GM20431 (cell line): Measurements from ENCODE around the gene SLC17A2.

ENCODE experiments used
- in situ Hi-C: fragments of 300-500 bp; cut with MseI, MboI; formaldehyde crosslinking; loops from one replicate; pipeline ENCODE4 v1.15.0; 2020; ENCODE audit warnings: low sequenced_read_pairs; ENCODE audit not compliant: unreplicated experiment

The SLC17A2 gene, protein sequence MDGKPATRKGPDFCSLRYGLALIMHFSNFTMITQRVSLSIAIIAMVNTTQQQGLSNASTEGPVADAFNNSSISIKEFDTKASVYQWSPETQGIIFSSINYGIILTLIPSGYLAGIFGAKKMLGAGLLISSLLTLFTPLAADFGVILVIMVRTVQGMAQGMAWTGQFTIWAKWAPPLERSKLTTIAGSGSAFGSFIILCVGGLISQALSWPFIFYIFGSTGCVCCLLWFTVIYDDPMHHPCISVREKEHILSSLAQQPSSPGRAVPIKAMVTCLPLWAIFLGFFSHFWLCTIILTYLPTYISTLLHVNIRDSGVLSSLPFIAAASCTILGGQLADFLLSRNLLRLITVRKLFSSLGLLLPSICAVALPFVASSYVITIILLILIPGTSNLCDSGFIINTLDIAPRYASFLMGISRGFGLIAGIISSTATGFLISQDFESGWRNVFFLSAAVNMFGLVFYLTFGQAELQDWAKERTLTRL

DNA sequence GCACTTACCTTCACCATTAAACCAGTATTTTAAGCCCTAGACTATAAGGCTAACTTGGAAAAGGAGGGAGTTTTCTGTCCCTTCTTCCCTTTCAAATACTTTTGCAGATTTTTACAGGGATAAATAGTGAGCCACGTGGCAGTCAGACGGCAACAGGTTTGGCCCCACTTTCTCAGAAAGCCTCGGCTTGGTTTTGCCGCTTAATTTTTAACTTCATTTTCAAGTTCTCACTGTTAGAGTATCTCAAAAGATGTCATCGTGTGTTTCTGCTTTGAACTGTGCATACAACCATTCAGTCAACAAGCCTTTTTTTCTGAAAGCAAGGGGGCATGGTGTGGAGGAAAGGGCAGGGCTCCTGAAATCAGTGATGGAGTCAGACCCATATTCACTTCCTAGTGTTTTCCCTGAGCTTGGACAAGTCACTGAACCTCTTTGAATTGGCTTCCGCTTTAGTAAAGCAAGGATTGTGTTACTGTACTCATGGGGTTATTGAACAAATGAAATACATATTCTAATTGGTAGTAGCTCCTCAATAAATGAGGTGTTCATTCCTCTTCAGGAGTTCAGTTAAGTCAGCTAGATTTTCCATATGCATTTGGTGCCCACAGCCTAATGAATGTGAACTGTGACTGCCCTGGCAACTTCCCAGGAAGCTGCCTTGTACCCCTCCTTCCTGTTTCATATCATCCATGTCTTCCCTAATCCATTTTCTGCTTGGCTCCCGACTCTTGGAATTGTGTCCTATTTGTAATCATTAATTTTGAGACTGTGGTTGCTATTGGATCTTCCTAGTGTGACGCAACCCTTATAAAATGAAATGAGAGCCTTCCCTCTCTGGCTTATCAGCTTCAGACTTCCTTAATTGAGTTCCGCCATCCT is at the start of gene SLC17A2:
Gene SLC17A2, minus strand, starts transcription at position 160 of the 879 bp plus-strand sequence. CDS start 4,895 bp downstream, outside the sequence.
- in situ Hi-C loops, result no loop called here

DNA sequence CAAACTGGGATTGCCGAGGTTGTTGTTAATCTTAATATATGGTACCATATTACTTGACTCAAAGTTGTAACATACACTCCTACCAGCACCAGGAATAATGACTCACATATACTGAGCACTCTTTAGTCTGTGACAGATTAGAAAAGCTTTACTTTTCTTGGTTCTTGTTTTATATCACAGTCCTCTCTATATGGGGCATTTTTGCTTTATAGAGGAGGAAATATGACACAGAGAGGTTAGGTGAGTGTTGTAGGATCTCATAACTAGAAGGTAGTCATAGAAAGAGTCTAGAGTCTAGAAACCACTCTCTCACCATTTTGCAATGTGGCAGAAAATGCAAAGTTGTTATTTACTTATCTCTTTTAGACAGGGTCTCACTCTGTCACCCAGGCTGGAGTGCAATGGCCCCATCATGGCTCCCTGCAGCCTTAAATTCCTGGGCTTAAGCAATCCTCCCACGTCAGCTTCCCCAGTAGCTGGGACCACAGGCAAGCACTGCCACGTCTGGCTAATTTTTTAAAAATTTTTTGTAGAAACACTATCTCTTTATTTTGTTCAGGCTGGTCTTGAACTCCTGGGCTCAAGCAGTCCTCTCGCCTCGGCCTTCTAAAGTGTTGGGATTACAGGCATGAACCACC is 45.6 kb upstream of the SLC17A2 start:
- in situ Hi-C loops, result no loop called here

DNA sequence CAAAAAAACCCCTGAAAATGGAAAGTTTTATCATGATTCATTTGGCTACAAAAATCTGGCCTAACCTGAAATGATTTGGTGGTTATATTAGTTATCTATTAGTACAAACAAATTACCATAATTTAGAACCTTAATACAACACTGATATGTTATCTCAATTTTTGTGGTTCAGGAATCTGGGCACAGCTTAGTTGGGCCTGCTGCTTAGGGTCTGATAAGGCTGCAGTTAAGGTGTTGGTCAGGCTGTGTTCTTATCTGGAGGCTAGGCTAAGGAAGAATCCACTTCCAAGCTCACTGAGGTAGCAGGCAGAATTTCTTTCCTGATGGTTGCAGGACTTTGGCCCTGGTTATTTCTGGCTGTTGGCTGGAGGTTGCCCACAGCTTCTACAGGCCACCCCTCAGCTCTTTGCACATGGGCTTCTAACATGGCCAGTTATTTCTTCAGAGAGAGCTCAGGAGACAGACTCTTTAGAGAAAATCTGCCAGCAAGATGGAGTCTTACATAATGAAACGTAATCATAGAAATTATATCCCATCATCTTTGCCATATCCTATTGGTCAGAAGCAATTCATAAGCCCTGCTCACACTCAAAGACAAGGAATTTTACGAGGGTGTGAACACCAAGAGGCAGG is 43.5 kb upstream of the SLC17A2 start:
- in situ Hi-C loops, result no loop called here

DNA sequence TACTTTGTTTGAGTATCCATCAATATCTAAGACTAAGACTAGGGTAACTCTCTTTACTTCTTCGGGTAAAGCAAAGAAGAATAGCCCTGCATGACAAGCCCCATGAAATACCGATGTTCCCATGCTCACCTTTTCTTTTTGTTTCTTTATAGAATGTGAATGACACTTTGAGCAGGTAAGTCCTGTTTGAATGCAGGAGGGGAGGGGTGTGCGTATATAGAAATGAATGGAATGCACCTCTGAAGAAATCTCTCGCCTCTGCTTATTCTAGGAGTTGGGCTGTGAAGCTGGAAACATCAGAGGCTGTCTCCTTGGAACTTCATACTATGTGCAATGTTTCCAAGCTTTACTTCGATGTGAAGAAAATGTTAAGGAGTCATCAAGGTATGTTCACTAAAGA is 42.4 kb upstream of the SLC17A2 start:
- in situ Hi-C loops, result no loop called here

DNA sequence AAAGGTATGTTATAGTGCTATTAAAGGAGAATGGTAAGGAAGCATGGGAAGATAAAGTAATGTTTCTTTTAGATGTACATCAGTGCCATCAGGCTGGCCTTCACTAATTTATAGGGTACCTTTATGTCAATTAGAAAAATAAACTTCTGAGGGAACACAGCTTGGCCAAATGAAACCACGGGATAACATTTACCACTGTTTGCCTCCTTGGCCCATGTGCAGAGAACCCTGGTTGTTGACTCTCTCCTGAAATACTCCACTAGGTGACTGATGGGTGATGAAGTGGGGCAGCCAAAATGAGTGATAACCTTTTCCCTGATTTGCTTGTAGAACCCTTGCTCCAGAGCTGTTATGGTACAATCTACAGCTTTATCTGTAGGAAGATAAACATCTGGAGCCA is 41.6 kb upstream of the SLC17A2 start:
- in situ Hi-C loops, result no loop called here

DNA sequence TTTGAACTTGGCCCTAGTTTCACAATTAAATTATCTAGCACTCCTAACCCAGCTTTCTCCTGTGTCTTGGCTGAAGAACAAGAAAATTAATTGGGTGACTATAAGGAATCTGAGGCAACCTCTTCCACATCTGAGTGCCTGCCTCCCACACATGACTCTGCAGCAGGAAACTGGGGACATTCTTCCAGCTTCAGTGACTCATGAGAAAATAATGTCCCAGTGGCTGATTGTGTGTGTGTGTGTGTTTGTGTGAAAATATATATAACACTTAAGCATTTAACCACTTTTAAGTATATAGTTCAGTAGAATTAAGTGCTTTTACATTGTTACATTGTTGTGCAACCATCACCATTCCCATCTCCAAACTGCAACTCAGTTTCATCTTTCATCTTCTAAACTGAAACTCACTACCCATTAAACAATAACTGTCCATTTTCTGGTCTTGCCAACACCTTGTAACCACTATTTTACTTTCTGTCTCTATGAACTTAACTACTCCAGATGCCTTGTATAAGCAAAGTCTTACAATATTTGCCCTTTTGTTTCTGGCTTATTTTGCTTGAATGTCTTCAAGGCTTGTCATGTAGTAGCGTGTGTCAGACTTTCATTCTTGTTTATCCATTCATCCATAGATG is 40.8 kb upstream of the SLC17A2 start:
- in situ Hi-C loops, result no loop called here

DNA sequence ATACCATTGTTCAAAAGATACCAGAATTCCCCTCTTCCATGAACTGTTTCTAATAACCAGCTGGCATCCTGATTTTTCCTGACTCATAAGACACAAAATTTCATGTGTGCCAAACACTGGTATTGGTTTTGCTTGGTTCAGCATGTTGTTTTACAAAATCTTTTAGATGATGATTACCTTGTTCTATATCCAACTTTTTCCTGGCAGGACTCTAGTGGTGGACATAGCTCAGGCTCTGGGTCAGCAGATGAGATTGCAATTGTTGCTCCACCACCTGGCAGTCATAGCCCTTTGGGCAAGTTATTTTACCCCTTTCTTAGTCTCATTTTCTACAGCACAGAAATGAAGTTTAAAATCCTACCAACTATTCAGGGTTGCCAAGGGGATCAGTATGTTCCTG is 38.3 kb upstream of the SLC17A2 start:
- in situ Hi-C loops, result no loop called here

DNA sequence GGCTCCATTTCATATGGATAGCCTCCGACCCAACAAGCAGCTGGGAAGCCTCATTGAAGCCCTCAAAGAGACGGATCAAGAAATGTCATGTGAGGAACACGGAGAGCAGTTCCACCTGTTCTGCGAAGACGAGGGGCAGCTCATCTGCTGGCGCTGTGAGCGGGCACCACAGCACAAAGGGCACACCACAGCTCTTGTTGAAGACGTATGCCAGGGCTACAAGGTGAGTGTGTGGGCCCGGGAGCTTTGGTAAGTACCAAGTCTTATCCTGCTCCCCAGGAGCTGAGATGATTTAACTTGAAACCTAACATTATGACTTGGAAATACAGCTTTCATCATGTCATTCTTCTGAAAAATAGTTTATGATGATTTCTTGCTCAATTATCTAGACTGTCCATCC is 36.2 kb upstream of the SLC17A2 start:
- in situ Hi-C loops, result no loop called here

DNA sequence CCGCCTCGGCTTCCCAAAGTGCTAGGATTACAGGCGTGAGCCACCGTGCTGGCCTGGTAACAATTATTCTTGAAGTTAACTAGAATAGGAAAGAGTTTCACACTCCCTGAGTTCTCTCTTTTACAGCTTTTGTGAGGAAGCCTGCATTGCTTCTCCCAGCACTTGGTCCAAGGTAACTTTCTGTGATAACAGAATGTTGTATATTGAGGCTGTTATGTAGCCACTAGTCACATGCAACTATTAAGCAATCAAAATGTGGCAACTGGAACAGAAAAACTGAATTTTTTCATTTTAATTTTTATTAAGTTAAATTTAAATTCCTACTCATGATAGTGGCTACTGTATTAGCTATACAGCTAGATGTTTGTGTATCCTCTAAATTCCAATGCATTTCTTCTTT is 34.6 kb upstream of the SLC17A2 start:
- in situ Hi-C loops, result no loop called here

DNA sequence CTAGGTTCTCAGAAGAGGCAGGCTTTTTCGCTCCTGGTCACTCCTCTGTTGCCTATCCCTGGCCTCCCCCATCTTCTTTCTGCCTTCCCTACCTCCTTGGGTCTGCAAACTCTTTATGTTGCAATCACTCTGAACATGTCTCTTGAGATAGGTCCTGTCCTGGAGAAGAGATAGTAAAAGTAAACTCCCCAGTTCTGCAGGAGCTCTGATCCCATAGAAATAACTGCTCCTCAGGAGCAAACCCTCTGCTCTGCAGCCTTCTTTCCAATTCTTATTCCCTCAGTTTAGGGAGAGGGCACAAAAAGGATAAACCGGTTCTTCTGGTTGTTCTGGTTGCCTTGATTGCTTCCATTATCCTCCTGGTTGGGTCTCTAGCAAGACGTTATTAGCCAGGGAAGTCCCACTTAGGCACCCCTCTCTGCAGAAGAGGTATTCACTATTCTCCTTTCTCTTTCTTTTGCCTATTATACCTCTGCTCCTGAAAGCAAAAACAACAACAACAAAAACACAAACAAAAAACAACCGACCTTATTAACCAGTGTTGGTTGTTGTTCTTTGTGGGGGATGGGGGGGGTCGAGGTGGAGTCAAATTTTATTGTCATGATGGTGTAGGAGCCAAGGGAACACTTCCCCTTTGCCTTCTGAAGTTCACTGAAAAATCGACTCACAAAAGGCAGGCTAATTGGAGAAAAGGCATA is 33.1 kb upstream of the SLC17A2 start:
- in situ Hi-C loops, result no loop called here

DNA sequence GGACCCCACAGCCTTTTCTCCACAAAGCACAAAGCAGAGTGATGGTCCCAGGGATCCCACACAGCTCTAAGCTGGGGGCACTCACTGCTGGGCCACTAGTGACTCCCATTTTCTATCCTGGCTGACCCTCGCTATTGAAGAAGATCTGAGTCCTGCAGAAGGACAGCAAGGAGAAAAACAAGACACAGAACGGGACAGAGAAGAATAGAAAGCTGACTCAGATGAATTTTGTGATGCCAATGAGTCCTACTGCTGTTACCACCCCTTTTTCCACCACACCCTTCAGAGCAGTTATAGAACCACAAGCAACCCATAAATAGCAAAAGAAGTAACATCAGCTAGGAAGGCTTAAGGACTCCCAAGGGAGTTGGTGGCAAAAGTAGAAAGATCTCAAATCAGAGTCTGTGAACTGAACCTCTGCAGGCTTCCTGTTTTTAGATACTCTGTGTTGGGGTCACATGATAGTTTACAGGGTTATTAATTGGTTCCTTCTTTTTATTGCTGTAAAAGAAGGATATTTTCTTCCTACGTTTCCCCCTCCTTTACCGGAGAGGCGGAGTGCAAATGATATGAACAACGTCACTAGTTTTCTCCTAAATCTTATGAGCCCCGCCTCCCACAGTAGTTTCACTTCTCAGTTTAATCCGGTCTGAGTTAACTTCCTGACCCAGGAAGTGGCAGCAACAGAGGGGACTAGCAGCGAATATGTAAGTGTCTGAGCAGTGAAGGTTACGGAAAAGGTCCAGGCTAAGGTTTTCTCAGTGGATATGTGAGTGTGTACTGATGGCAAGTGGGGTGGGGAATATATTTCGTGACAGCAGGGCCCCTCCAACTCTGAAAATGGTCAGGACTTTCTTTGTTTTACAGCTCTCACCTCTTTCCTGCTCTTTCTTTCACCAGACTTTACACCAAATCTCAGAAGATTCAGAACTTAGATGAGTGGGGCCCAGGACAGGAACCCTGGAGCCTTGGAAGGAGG is 31.9 kb upstream of the SLC17A2 start, which contains the start of gene TRIM38:
Gene TRIM38, plus strand, starts transcription at position 654 of the 979 bp plus-strand sequence. CDS start 3,721 bp downstream, outside the sequence.
- in situ Hi-C loops, result no loop called here

DNA sequence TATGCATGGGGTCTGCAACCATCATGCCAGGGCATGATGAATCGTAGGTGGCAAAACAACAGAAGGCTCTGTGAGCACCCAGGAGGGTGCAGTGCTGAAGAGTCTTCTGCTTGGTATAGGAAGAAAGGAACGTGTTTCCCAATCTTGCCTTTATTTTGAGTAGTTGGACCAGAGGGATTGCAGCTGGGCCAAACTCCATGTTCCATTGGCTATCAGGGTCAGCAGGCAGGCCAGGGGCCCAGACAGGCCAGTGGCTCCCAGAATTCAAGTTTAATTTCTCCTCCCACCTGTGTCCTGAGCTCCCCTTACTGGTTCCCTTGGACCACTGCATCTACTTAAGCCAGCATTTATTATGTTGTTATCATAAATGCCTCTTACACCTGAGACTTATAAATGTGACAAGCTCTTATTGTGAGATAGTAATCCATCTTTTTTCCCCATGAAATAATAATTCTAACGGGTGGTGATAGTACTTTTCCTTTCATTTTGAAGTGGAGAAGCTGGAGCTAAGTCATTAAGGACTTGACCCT is 31.2 kb upstream of the SLC17A2 start:
- in situ Hi-C loops, result no loop called here

DNA sequence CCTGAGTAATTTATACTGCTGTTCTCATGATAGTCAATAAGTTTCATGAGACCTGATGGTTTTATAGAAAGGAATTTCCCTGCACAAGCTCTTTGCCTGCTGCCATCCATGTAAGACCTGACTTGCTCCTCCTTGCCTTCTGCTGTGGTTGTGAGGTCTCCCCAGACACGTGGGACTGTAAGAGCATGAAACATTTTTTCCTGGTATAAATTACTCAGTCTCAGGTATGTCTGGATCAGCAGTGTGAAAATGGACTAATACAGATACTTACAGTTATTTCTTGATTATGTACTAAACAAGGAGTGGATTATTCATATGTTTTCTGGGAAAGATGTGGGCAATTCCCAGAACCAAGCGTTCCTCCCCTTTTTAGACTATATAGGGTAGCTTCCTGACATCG is 30.2 kb upstream of the SLC17A2 start:
- in situ Hi-C loops, result no loop called here

DNA sequence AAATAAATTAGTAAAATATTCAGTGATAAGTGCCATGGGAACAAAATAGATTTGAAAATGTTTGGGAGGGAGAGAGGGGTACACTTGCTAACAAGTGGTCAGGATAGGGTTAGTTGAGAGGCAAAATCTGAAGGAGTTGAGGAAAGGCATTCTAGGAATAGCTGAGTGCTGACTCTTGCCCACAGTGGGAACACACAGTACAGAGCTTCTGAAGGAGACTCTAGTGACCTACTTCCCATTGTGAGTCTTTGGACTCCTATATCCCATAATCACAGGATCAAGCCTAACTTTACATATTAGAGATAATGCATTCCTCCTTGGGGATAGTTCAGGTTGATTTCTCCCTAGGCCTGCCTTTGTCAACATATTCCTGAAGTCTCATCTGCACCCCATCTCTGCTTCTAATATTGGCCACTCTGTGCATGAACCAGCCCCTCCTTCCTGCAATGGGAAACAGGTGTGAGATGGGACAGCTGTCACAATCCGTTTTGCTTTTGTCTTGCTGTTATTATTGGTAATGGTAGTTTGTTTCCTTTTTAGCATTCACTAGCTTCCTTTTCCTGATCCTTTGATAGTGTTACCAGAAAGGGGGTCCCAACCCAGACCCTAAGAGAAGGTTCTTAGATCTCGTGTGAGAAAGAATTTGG is 29.5 kb upstream of the SLC17A2 start:
- in situ Hi-C loops, result no loop called here

DNA sequence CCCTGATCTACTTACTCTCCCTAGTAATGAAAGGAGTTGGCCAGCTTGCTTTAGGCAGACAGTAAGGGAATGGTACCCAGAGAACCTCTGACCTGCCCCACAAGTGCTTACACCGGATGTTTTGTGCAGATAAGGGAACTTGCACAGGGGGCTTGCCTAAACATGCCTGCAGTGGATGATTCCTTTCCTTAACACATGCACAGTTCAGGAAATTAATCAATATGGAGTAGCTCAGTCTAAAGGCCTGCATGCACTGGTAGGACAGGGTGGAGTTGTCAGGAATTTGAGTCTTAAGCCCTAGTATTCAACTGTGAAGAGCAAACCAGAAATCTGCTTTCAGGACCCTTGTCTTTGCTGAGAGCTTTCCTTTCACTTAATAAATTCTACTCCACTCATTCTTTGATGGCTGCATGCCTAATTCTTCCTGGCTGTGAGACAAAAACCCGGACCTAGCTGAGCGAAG is 28.2 kb upstream of the SLC17A2 start:
- in situ Hi-C loops, result no loop called here

DNA sequence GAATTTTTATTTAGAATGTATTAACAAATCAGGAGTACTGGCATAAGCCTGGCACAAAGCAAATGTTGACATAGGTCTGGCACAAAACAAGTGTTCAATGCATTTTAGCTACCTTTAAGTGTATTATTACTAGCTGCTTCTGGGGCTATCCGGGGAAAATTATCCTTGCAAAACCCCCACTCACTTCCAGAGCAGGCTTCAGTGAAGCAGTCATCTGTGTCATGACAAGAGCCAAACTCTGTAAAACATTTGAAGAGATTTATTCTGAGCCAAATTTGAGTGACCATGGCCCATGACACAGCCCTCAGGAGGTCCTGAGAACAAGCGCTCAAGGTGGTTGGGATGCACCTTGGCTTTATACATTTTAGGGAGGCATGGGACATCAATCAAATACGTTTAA is 25.7 kb upstream of the SLC17A2 start:
- in situ Hi-C loops, result no loop called here

DNA sequence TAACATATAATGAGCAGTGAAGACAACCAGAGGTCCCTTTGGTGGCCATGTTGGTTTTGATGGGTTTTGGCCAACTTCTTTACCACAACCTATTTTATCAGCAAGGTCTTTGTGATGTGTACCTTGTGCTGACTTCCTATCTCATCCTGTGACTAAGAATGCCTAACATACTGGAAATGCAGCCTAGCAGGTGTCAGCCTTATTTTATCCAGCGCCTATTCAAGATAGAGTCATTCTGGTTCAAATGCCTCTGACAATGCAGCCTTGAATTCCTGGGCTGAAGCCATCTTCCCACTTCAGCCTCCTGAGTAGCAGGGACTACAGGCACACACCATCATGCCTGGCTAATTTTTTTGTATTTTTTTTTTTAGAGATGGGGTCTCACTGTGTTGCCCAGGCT is 24.3 kb upstream of the SLC17A2 start:
- in situ Hi-C loops, result no loop called here
